ENCODE results near the gene SAMD4B.
A peak's percentile ranks its signal among the peaks of the same experiment; 100 is the strongest.

Gene SAMD4B, protein sequence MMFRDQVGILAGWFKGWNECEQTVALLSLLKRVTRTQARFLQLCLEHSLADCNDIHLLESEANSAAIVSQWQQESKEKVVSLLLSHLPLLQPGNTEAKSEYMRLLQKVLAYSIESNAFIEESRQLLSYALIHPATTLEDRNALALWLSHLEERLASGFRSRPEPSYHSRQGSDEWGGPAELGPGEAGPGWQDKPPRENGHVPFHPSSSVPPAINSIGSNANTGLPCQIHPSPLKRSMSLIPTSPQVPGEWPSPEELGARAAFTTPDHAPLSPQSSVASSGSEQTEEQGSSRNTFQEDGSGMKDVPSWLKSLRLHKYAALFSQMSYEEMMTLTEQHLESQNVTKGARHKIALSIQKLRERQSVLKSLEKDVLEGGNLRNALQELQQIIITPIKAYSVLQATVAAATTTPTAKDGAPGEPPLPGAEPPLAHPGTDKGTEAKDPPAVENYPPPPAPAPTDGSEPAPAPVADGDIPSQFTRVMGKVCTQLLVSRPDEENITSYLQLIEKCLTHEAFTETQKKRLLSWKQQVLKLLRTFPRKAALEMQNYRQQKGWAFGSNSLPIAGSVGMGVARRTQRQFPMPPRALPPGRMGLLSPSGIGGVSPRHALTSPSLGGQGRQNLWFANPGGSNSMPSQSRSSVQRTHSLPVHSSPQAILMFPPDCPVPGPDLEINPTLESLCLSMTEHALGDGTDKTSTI

DNA sequence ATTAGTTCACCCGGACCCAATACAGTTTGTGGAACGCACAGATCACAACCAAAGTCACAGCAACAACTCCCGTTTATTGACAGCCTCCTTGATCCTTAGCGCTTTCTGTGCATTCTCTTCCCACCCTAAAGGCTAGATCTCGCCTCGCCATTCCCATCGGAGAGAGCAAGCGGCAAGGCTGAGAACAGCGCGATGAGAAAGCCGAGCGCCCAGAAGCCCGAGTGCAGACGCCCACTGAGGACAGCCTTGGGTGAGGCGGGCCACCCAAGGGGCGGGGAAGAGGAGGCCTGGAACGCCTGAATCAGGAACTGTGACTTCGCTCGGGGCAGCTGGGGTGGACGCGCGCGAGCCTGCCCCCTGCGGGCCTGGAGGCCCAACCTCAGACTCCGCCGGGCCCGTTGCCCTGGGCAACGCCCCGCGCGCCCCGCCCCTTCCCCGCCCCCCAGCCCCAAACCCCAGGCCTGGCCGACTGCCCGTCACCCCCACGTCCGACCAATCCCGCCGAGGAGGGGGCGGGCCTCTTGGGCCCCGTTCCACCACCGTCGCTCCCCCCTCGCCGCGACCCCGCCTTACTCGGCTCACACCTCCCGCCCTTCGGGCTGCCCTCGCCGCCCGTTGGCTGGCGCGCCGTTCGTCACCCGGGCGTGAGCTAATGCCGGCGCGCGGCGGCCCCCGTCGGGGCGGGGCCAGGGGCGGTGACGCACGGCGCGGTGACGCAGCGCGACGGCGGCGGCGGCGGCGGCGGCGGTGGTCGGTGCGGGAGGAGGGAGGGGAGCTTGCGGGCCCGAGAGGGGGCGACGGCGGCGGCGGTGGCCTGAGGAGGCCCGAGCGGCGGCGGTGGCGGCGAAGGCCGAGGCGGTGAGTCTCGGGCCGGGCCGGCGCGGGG, at the start of gene SAMD4B:
Gene SAMD4B, plus strand, starts transcription at position 703 of the 886 bp plus-strand sequence. CDS start 14,473 bp downstream, outside the sequence.
- Mint-ChIP-seq H3K4me3 (peak within 1 kb of the TSS; percentile 98 to 99), H3K27ac (peak within 1 kb of the TSS; percentile 91 to 98), H3K27me3 (no peaks in the 10 kb centered on the region), H3K9me3 (no peaks in the 10 kb centered on the region), H3K4me1 (peaks cover 73% of the 10 kb centered on the region)
- DNase-seq: peak; percentile 99 to 100
- ATAC-seq: peak; percentile 92

DNA sequence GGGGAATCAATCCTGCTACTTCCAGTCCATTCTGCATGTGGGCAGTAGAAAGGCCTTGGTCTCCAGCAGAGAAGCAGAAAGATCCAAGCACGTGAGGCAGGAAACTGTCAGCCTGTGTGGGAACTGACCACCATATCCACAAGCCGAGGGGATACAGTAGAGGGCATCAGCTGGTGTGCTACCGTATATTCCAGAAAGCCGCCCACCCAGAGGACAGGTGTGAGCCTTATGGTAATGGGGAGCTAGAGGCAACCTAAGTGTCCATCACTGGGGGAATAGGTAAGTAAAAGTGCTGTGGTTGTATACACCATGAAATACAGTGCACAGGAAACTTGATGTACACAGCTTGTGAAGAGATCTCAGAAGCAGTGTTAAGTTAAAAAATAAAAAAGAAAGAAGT, 48.8 kb upstream of the SAMD4B start:
- Mint-ChIP-seq H3K9me3 (no peaks in the 10 kb centered on the region), H3K4me3 (no peak overlapping the region), H3K27ac (peak overlapping the region in 1 of 2 donors; percentile 29), H3K27me3 (no peaks in the 10 kb centered on the region), H3K4me1 (peaks cover 17% of the 10 kb centered on the region)
- DNase-seq (no peak), ATAC-seq (no peak)

DNA sequence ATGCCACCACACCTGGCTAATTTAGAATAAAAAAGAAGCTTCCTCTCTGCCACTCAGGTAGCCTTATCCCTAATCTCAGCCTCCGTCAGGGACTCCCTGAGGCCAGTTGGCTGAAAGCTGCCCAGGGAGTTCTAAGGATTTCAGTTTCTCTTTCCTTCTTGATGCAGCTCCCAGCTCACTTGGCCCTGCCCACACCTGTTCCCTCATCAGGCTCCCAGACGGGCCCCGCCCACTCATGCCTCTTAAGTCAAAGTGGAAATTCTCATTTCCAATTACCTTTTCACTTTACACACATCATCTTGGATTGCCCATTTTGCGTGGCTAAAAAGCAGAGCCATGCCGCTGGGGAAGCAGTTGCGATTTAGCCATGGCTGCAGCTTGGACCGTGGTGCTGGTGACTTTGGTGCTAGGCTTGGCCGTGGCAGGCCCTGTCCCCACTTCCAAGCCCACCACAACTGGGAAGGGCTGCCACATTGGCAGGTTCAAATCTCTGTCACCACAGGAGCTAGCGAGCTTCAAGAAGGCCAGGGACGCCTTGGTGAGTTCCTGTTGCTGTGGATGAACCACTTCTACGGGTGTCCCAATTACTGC, 46.1 kb upstream of the SAMD4B start, which contains the start of gene IFNL1:
Gene IFNL1, plus strand, starts transcription at position 353 of the 591 bp plus-strand sequence. Its CDS starts 15 bp downstream, at position 368.
- peak within 1 kb of the TSS in 1 of 2 donors; percentile 52 for H3K27ac Mint-ChIP-seq
- no peaks in the 10 kb centered on the region for H3K27me3 Mint-ChIP-seq
- no peak for ATAC-seq
- no peaks in the 10 kb centered on the region for H3K9me3 Mint-ChIP-seq
- H3K4me1 Mint-ChIP-seq: peaks cover 23% of the 10 kb centered on the region
- H3K4me3 Mint-ChIP-seq: no peak within 1 kb of the TSS
- DNase-seq: no peak

DNA sequence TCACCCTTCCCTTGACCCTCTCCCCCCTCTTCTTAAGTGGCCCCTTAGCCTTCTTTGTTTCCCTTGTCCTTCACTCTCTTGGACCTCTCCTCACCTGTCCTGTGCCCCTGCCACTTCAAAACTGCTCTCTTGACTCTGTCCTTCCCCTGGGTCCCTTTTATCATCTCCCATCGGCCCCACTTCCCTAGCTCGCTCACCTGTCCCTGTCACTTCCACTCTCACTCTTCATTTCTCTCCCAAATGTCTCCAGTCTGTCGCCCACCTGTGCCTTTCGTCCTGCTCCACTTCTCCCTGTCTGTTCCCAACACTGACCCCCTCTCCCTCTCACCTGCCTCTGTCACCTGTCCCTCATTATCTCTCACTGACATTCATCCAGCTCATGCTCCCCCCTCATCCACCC, 45.3 kb upstream of the SAMD4B start:
- Mint-ChIP-seq H3K27me3 (no peaks in the 10 kb centered on the region), H3K4me1 (peaks cover 23% of the 10 kb centered on the region), H3K4me3 (no peak overlapping the region), H3K27ac (peak overlapping the region in 1 of 2 donors; percentile 52), H3K9me3 (no peaks in the 10 kb centered on the region)
- ATAC-seq: no peak
- DNase-seq: no peak

DNA sequence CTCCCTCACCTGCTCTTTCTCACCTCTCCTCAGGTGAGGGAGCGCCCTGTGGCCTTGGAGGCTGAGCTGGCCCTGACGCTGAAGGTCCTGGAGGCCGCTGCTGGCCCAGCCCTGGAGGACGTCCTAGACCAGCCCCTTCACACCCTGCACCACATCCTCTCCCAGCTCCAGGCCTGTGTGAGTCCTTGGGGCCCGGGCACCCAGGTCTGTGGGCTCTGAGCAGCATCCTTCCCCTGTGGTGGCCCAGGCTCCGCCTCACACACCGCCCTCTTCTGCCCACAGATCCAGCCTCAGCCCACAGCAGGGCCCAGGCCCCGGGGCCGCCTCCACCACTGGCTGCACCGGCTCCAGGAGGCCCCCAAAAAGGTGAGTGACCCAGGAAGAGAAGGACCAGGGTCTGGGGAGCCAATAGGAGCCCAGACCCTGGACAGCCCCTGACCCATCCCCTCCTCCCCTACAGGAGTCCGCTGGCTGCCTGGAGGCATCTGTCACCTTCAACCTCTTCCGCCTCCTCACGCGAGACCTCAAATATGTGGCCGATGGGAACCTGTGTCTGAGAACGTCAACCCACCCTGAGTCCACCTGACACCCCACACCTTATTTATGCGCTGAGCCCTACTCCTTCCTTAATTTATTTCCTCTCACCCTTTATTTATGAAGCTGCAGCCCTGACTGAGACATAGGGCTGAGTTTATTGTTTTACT, 44.1 kb upstream of the SAMD4B start:
- Mint-ChIP-seq H3K4me3 (peak overlapping the region; percentile 39 to 76), H3K27me3 (no peaks in the 10 kb centered on the region), H3K9me3 (no peaks in the 10 kb centered on the region), H3K4me1 (peaks cover 23% of the 10 kb centered on the region), H3K27ac (peak overlapping the region; percentile 80 to 83)
- ATAC-seq (peak; percentile 99), DNase-seq (peak; percentile 70 to 80)

DNA sequence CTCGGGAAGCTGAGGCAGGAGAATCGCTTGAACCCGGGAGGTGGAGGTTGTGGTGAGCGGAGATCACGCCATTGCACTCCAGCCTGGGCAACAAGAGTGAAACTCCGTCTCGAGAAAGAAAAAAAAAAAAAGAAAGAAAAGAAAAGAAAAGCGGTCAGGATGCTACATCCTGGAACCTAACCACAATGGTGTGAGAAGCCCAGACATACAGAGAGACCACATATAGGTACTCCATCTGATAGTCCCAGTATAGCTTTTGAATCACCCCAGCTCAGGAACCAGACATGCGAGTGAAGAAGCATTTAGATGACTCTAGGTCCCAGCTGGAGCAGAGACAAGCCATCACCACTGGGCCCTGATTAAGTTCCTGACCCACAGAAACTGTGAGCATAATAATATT, 42.8 kb upstream of the SAMD4B start:
- Mint-ChIP-seq H3K27me3 (no peaks in the 10 kb centered on the region), H3K4me3 (no peak overlapping the region), H3K4me1 (peaks cover 23% of the 10 kb centered on the region), H3K27ac (peak overlapping the region in 1 of 2 donors; percentile 8), H3K9me3 (no peaks in the 10 kb centered on the region)
- ATAC-seq (peak; percentile 60), DNase-seq (no peak)

DNA sequence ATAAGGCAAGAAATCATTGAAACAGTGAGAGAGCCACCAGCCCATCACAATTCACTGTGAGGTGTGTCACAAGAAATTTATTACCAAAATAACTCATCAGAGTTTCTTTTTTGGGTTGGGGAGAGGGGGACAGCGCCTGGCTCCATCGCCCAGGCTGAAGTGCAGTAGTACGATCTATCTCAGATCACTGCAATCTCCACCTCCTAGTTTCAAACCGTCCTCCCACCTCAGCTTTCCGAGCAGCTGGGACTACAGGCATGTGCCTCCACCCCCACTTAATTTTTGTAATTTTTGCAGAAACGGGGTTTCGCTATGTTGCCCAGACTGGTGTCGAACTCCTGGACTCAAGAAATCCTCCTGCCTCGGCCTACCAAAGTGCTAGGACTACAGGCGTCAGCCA, 42.4 kb upstream of the SAMD4B start:
- Mint-ChIP-seq H3K4me3 (no peak overlapping the region), H3K9me3 (no peaks in the 10 kb centered on the region), H3K27me3 (no peaks in the 10 kb centered on the region), H3K4me1 (peaks cover 23% of the 10 kb centered on the region), H3K27ac (no peak overlapping the region)
- ATAC-seq (no peak), DNase-seq (no peak)

DNA sequence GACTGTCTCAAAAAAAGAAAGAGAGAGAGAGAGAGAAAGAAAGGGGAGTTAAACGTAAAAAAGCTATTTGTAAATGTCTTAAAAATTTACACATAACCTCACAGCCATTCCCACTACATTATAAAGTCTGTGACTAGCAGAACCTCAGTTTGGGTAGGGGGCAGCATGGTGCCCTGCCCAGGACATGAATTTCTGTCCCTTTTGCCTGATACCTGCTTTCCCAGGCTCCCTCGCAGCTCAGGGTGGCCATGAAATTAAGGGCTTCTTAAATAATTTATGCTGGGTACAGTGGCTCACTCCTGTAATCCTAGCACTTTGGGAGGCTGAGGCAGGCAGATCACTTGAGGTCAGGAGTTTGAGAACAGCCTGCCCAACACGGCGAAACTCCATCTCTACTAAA, 41.2 kb upstream of the SAMD4B start:
- Mint-ChIP-seq H3K4me3 (no peak overlapping the region), H3K27me3 (no peaks in the 10 kb centered on the region), H3K4me1 (peaks cover 21% of the 10 kb centered on the region), H3K9me3 (no peaks in the 10 kb centered on the region), H3K27ac (no peak overlapping the region)
- ATAC-seq: no peak
- DNase-seq: no peak

DNA sequence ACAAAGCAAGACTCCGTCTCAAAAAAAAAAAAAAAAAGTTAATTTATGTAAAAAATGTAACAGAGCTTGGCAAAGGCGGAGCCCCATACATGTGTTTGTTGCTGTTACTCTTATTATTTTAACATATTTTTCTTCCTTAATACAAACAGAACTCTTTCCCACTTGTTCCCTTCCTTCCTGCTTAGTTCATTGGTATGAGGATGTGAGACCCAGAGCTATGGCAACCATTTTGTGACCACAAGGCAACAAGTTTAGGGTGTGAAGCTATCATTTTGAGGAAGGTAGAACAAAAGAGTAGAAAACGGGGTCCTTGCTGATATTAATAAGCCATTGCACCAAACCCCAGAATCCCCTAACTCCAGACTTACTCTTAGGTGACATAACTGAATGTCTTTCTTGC, 40.7 kb upstream of the SAMD4B start:
- no peaks in the 10 kb centered on the region for H3K9me3 Mint-ChIP-seq
- no peak overlapping the region for H3K27ac Mint-ChIP-seq
- DNase-seq (no peak), ATAC-seq (no peak)
- no peaks in the 10 kb centered on the region for H3K27me3 Mint-ChIP-seq
- H3K4me3 Mint-ChIP-seq: no peak overlapping the region
- H3K4me1 Mint-ChIP-seq: peaks cover 16% of the 10 kb centered on the region

DNA sequence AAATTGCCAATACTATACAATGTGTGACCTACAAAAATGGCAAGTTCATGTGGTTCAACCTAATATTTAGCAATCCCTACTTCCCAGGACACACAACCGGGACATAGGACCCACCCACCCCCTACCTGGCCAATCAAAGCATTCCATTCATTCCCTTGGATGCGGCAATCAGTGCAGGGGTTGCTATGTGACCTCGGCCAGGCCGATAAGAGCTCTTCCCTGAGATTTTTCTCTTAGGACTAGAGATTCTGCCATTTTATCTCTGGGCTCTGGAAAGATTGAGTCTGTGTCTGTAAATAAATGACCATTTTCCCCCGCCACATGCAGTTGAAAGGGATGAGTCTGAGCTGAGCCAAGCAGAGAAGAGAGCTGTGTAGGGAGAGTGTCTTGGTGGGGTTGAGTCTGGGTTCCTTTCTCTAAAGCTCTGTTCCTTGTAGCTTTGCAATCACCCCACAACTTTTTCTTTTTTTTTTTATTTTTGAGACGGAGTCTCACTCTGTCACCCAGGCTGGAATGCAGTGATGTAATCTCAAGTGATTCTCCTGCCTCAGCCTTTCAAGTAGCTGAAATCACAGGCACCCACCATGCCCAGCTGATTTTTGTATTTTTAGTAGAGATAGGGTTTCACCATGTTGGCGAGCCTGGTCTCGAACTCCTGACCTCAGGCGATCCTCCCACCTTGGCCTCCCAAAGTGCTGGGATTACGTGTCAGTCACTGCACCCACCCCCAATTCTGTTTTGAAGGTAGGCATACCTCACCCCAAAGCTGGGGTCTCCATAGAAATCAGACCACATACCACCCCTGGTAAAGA, 38.6 kb upstream of the SAMD4B start:
- no peak for ATAC-seq
- no peaks in the 10 kb centered on the region for H3K27me3 Mint-ChIP-seq
- no peak for DNase-seq
- H3K4me3 Mint-ChIP-seq: no peak overlapping the region
- H3K4me1 Mint-ChIP-seq: peaks cover 4% of the 10 kb centered on the region
- no peaks in the 10 kb centered on the region for H3K9me3 Mint-ChIP-seq
- no peak overlapping the region for H3K27ac Mint-ChIP-seq

DNA sequence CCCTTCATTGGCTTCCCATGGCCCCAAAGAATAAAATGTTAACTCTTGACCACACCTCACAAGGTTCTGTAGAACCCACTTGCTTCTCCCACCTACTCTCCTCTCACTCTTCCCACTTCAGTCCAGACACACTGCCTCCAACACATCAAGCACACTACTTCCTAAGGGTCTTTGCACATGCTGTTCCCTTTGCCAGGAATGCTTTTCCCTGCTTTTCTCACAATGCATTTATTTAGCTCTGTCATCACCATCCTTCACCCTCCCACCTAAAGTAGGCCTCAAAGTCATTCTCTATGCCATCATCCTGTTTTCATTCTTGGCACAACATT, 38.1 kb upstream of the SAMD4B start:
- Mint-ChIP-seq H3K4me1 (no peaks in the 10 kb centered on the region), H3K27ac (no peak overlapping the region), H3K9me3 (no peaks in the 10 kb centered on the region), H3K27me3 (no peaks in the 10 kb centered on the region), H3K4me3 (no peak overlapping the region)
- no peak for DNase-seq
- ATAC-seq: no peak

DNA sequence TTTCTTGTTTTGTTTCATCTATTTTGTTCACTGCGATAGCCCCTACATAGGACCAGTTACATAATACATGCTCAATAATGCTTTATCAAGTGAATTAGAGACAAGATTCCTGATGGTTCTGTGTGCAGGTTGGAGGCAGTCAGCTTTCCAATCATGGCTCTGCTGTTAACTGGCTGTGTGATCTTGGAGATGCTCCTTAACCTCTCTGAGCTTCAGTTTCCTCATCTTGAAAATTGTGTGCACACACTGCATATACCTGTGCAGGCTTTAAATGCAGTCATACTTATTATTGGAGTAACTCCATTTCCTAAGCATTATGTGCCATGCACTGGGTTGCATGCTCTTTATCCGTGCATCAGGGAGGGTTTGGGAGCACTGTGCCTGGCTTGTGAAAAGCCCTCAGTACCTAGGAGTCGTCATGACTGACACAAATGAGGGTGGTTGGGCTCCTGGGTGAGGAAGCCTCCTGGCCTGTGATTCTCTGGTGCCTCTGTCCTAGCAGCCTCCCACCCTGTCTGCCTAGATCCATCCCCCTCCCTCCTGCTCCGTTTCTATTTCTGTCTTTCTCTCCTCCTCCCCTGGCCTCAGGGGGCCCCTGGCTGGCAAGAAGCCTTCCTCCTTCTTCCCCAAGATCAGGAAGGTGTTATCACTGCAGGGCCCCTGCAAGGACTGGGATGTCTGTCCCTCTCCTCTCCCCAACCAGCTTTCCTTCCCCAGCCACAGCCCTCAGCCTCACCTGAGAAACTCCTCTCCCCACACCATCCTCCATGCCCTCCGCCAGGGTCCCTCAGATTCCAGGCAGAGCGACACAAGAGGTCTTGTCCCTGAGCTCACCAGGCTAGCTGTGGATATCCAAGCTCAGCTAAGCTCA, 37.3 kb upstream of the SAMD4B start:
- Mint-ChIP-seq H3K27ac (peak overlapping the region; percentile 5 to 20), H3K27me3 (no peaks in the 10 kb centered on the region), H3K9me3 (no peaks in the 10 kb centered on the region), H3K4me1 (no peaks in the 10 kb centered on the region), H3K4me3 (no peak overlapping the region)
- ATAC-seq (no peak), DNase-seq (no peak)

DNA sequence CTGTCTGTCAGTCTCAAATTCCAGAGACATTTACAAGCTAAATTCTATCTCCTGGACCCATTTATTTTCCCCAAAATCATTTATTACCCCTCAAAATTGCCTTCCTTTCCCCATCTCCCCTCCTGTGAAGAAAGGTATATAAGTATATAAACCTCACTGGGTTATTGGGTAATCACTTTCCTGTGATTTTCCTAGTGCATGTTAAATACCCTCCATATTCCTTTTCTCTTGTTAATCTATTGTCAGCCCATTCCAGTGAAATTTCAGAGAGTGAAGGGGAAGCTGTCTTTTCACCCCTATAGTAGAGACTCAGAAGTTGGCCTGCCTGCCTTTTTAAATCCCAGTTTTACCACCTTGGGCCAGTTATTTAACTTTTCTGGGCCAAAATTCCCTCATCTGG, 36.1 kb upstream of the SAMD4B start:
- no peak for DNase-seq
- H3K4me3 Mint-ChIP-seq: no peak overlapping the region
- H3K27ac Mint-ChIP-seq: no peak overlapping the region
- H3K4me1 Mint-ChIP-seq: no peaks in the 10 kb centered on the region
- H3K9me3 Mint-ChIP-seq: no peaks in the 10 kb centered on the region
- H3K27me3 Mint-ChIP-seq: no peaks in the 10 kb centered on the region
- no peak for ATAC-seq

Data from stimulated activated naive CD8-positive, alpha-beta T cell treated with anti-CD3 and anti-CD28 coated beads, Interleukin-15, amount 100 ng/mL, for 72 hours (primary cell).